ENCODE data around the gene CPZ. TPM values are rescaled to one million over a fixed set of nuclear protein-coding genes. Genes with fewer than 3 reads are reported as not detected.

CPZ gene
- total and polyA plus RNA-seq, 2 donors (not counting 1 experiment from before 2014, with no cell fraction given): not detected

- H3K79me2 ChIP-seq (ENCODE audit: control insufficient read depth, insufficient read depth, low read length): no peaks in the 10 kb centered on the region
- no peak overlapping the region for H3K27ac Mint-ChIP-seq
- DNase-seq (no peak), ATAC-seq (ENCODE audit: low read depth) (no peak)
- ChIA-PET CTCF (no interaction called here), POLR2A (no interaction called here)
- no peaks in the 10 kb centered on the region for H3K4me1 Mint-ChIP-seq
- TF ChIP-seq EZH2 (IDR thresholded peaks at IDR 0.05; ENCODE audit: borderline replicate concordance, insufficient read depth, low read depth, low read length, poor library complexity, severe bottlenecking) (no peak), CTCF (IDR thresholded peaks at IDR 0.05) (no peak)
- H3K27ac ChIP-seq (ENCODE audit: low read length in 2 of 2): no peak overlapping the region
- no peaks in the 10 kb centered on the region for H3K9me3 Mint-ChIP-seq (ENCODE audit: insufficient read depth)
- H4K20me1 ChIP-seq (ENCODE audit: control insufficient read depth, insufficient read depth, low read length, poor library complexity, severe bottlenecking): no peaks in the 10 kb centered on the region
- H3K4me2 ChIP-seq (replicated peaks; ENCODE audit: low read depth, low read length, poor library complexity, severe bottlenecking): no peak overlapping the region
- no peak overlapping the region for H2AFZ ChIP-seq (ENCODE audit: insufficient read depth, low read depth, low read length, poor library complexity, severe bottlenecking)
- WGBS (ENCODE audit: insufficient coverage): no CpG with 5 or more reads among the region's 1 CpG
- H3K9ac ChIP-seq (ENCODE audit: low read length): no peak overlapping the region
- no peak overlapping the region for H3K4me3 Mint-ChIP-seq
- peaks cover 0 to 2% (median 0%) of the 10 kb centered on the region in 3 donors for H3K9me3 ChIP-seq (ENCODE audit: control extremely low read depth in 1 of 3, control insufficient read depth in 2 of 3, insufficient read depth in 1 of 3, low read length in 2 of 3)
- H3K36me3 ChIP-seq (replicated peaks in 1 of 2; ENCODE audit: control extremely low read depth in 1 of 2, control insufficient read depth in 1 of 2, extremely low read depth in 1 of 2, insufficient read depth in 2 of 2, low read length in 1 of 2): no peaks in the 10 kb centered on the region
- peaks cover 7% of the 10 kb centered on the region for H3K27me3 Mint-ChIP-seq
- intact Hi-C loops (cut with micrococcal nuclease): no loop called here
- H3K27me3 ChIP-seq (replicated peaks in 1 of 4; ENCODE audit: control extremely low read depth in 1 of 4, control insufficient read depth in 3 of 4, insufficient read depth in 4 of 4, low read length in 3 of 4): peaks cover 0 to 3% (median 0%) of the 10 kb centered on the region in 4 experiments
- H3K4me3 ChIP-seq (ENCODE audit: control extremely low read depth in 1 of 5, extremely low read depth in 1 of 5, insufficient read depth in 1 of 5, low read depth in 2 of 5, low read length in 4 of 5): no peak overlapping the region
- H3K4me1 ChIP-seq (ENCODE audit: control insufficient read depth in 2 of 2, insufficient read depth in 2 of 2, low read length in 2 of 2): no peaks in the 10 kb centered on the region
Measured at GRCh38 chr4:8570201-8570600, 22.4 kb upstream of the CPZ start.

- WGBS (ENCODE audit: insufficient coverage): 88% methylated on average over 6 of the region's 6 CpGs
- DNase-seq (no peak), ATAC-seq (ENCODE audit: low read depth) (no peak)
- H2AFZ ChIP-seq (ENCODE audit: insufficient read depth, low read depth, low read length, poor library complexity, severe bottlenecking): no peak overlapping the region
- H3K36me3 ChIP-seq (replicated peaks in 1 of 2; ENCODE audit: control extremely low read depth in 1 of 2, control insufficient read depth in 1 of 2, extremely low read depth in 1 of 2, insufficient read depth in 2 of 2, low read length in 1 of 2): no peaks in the 10 kb centered on the region
- intact Hi-C loops (cut with micrococcal nuclease): no loop called here
- H3K4me2 ChIP-seq (replicated peaks; ENCODE audit: low read depth, low read length, poor library complexity, severe bottlenecking): no peak overlapping the region
- no peak for TF ChIP-seq CTCF (IDR thresholded peaks at IDR 0.05)
- TF ChIP-seq EZH2 (IDR thresholded peaks at IDR 0.05; ENCODE audit: borderline replicate concordance, insufficient read depth, low read depth, low read length, poor library complexity, severe bottlenecking): no peak
- Mint-ChIP-seq H3K4me1 (no peaks in the 10 kb centered on the region), H3K9me3 (ENCODE audit: insufficient read depth) (no peaks in the 10 kb centered on the region), H3K27ac (no peak overlapping the region), H3K4me3 (no peak overlapping the region), H3K27me3 (peaks cover 8% of the 10 kb centered on the region)
- ChIA-PET POLR2A (no interaction called here), CTCF (no interaction called here)
- no peaks in the 10 kb centered on the region for H3K79me2 ChIP-seq (ENCODE audit: control insufficient read depth, insufficient read depth, low read length)
- no peaks in the 10 kb centered on the region for H4K20me1 ChIP-seq (ENCODE audit: control insufficient read depth, insufficient read depth, low read length, poor library complexity, severe bottlenecking)
- no peak overlapping the region for H3K27ac ChIP-seq (ENCODE audit: low read length in 2 of 2)
- no peaks in the 10 kb centered on the region for H3K27me3 ChIP-seq (replicated peaks in 1 of 4; ENCODE audit: control extremely low read depth in 1 of 4, control insufficient read depth in 3 of 4, insufficient read depth in 4 of 4, low read length in 3 of 4)
- no peak overlapping the region for H3K4me3 ChIP-seq (ENCODE audit: control extremely low read depth in 1 of 5, extremely low read depth in 1 of 5, insufficient read depth in 1 of 5, low read depth in 2 of 5, low read length in 4 of 5)
- H3K9ac ChIP-seq (ENCODE audit: low read length): no peak overlapping the region
- H3K4me1 ChIP-seq (ENCODE audit: control insufficient read depth in 2 of 2, insufficient read depth in 2 of 2, low read length in 2 of 2): no peaks in the 10 kb centered on the region
- H3K9me3 ChIP-seq (ENCODE audit: control extremely low read depth in 1 of 3, control insufficient read depth in 2 of 3, insufficient read depth in 1 of 3, low read length in 2 of 3): peaks cover 0 to 2% (median 0%) of the 10 kb centered on the region in 3 donors
Measured at GRCh38 chr4:8571702-8572685, 20.6 kb upstream of the CPZ start.
